ENCODE data around the gene INPP5K.

INPP5K gene

GRCh38 chr17:1505586-1505985 lies 10.8 kb downstream of the INPP5K start:
- no peak for TF ChIP-seq TAF1 (IDR thresholded peaks at IDR 0.05; ENCODE audit: borderline replicate concordance, insufficient read depth, low read length)
- TF ChIP-seq FOXP2 (optimal IDR thresholded peaks at IDR 0.05; ENCODE audit: borderline replicate concordance, extremely low read depth, extremely low read length, insufficient read depth): no peak
- no peak for TF ChIP-seq POLR2AphosphoS5 (IDR thresholded peaks at IDR 0.05; ENCODE audit: low read depth, low read length)
- no peak for TF ChIP-seq SIN3A (IDR thresholded peaks at IDR 0.05; ENCODE audit: borderline replicate concordance, insufficient read depth, low read length)
- no peak for TF ChIP-seq REST (IDR thresholded peaks at IDR 0.05; ENCODE audit: insufficient read depth in 1 of 2, low read depth in 2 of 2, low read length in 2 of 2)

- TF ChIP-seq POLR2AphosphoS5 (IDR thresholded peaks at IDR 0.05; ENCODE audit: low read depth, low read length) (no peak), TAF1 (IDR thresholded peaks at IDR 0.05; ENCODE audit: borderline replicate concordance, insufficient read depth, low read length) (no peak), SIN3A (IDR thresholded peaks at IDR 0.05; ENCODE audit: borderline replicate concordance, insufficient read depth, low read length) (no peak), FOXP2 (optimal IDR thresholded peaks at IDR 0.05; ENCODE audit: borderline replicate concordance, extremely low read depth, extremely low read length, insufficient read depth) (no peak), REST (IDR thresholded peaks at IDR 0.05; ENCODE audit: insufficient read depth in 1 of 2, low read depth in 2 of 2, low read length in 2 of 2) (no peak)
Observed at GRCh38 chr17:1504866-1505265, 11.5 kb downstream of the INPP5K start.

- TF ChIP-seq REST (IDR thresholded peaks at IDR 0.05; ENCODE audit: insufficient read depth in 1 of 2, low read depth in 2 of 2, low read length in 2 of 2) (no peak), TAF1 (IDR thresholded peaks at IDR 0.05; ENCODE audit: borderline replicate concordance, insufficient read depth, low read length) (no peak), FOXP2 (optimal IDR thresholded peaks at IDR 0.05; ENCODE audit: borderline replicate concordance, extremely low read depth, extremely low read length, insufficient read depth) (no peak), SIN3A (IDR thresholded peaks at IDR 0.05; ENCODE audit: borderline replicate concordance, insufficient read depth, low read length) (no peak), POLR2AphosphoS5 (IDR thresholded peaks at IDR 0.05; ENCODE audit: low read depth, low read length) (no peak)
Observed at GRCh38 chr17:1503699-1504098, 12.7 kb downstream of the INPP5K start.

- TF ChIP-seq POLR2AphosphoS5 (IDR thresholded peaks at IDR 0.05; ENCODE audit: low read depth, low read length): no peak
- TF ChIP-seq REST (IDR thresholded peaks at IDR 0.05; ENCODE audit: insufficient read depth in 1 of 2, low read depth in 2 of 2, low read length in 2 of 2): no peak
Observed at GRCh38 chr17:1498869-1499268, 17.5 kb downstream of the INPP5K start.

- TF ChIP-seq SIN3A (IDR thresholded peaks at IDR 0.05; ENCODE audit: borderline replicate concordance, insufficient read depth, low read length) (no peak), REST (IDR thresholded peaks at IDR 0.05; ENCODE audit: insufficient read depth in 1 of 2, low read depth in 2 of 2, low read length in 2 of 2) (no peak), FOXP2 (optimal IDR thresholded peaks at IDR 0.05; ENCODE audit: borderline replicate concordance, extremely low read depth, extremely low read length, insufficient read depth) (no peak), POLR2AphosphoS5 (IDR thresholded peaks at IDR 0.05; ENCODE audit: low read depth, low read length) (no peak), TAF1 (IDR thresholded peaks at IDR 0.05; ENCODE audit: borderline replicate concordance, insufficient read depth, low read length) (no peak)
Observed at GRCh38 chr17:1498233-1498632, 18.2 kb downstream of the INPP5K start.

Data from PFSK-1 (cell line).